Osteoblast (primary cell): ENCODE data around the gene CD7. TPM values are rescaled to one million over a fixed set of nuclear protein-coding genes. Genes with fewer than 3 reads are reported as not detected.

ENCODE experiments used
- DNase-seq: peaks from one replicate; pipeline ENCODE4 v3.0.0; 2011; ENCODE audit warnings: low spot score, mixed read lengths; ENCODE audit not compliant: insufficient read length; ENCODE audit errors: missing footprints
- H2AFZ ChIP-seq: 2 replicates; pipeline ENCODE4 v1.6.0; 2011; ENCODE audit warnings: mild to moderate bottlenecking, low read length
- H3K27ac ChIP-seq: 2 replicates; pipeline ENCODE4 v1.5.1; 2011; ENCODE audit warnings: mild to moderate bottlenecking, low read depth, low read length, moderate library complexity
- H3K27me3 ChIP-seq: 2 replicates; pipeline ENCODE4 v1.6.0; 2012; ENCODE audit warnings: mild to moderate bottlenecking, control low read depth, inconsistent platforms, low read length, moderate library complexity; ENCODE audit not compliant: insufficient read depth
- H3K36me3 ChIP-seq: 2 replicates; pipeline ENCODE4 v1.5.1; 2011; ENCODE audit warnings: mild to moderate bottlenecking, low read length, control low read depth, moderate library complexity; ENCODE audit not compliant: insufficient read depth
- H3K4me1 ChIP-seq: 2 replicates; pipeline ENCODE4 v1.5.1; 2011; ENCODE audit warnings: mild to moderate bottlenecking, low read length, control low read depth, moderate library complexity; ENCODE audit not compliant: insufficient read depth
- H3K4me2 ChIP-seq: 2 replicates; pipeline ENCODE4 v1.6.0; 2011; ENCODE audit warnings: mild to moderate bottlenecking, low read length; ENCODE audit not compliant: insufficient read depth
- H3K4me3 ChIP-seq: fragments of 200-600 bp; sonication (generic); 3 replicates; pipeline ENCODE4 v1.5.1; 2012; ENCODE audit warnings: mild to moderate bottlenecking, low read length, inconsistent platforms; ENCODE audit not compliant: insufficient read depth
- H3K79me2 ChIP-seq: 2 replicates; pipeline ENCODE4 v1.6.0; 2012; ENCODE audit warnings: mild to moderate bottlenecking, low read length, control low read depth, inconsistent platforms; ENCODE audit not compliant: insufficient read depth
- H3K9me3 ChIP-seq: 2 replicates; pipeline ENCODE4 v1.5.1; 2011; ENCODE audit warnings: low read depth, low read length, control low read depth
- H4K20me1 ChIP-seq: 2 replicates; pipeline ENCODE4 v1.6.0; 2012; ENCODE audit warnings: mild to moderate bottlenecking, low read length, control low read depth; ENCODE audit not compliant: insufficient read depth
- CTCF ChIP-seq: IDR thresholded peaks from 2 replicates; pipeline ENCODE4 v1.5.1; 2011; ENCODE audit warnings: mild to moderate bottlenecking, low read depth, low read length, moderate library complexity; ENCODE audit errors: extremely low read depth
- total RNA-seq: library from RNA; depleted of rRNA; stranded (reverse); fragments of >200 nt; gene quantifications from 2 replicates; pipeline ENCODE4 v1.2.3, GENCODE V29; 2012

The CD7 gene
- total RNA-seq, 1 donor: not detected

DNA sequence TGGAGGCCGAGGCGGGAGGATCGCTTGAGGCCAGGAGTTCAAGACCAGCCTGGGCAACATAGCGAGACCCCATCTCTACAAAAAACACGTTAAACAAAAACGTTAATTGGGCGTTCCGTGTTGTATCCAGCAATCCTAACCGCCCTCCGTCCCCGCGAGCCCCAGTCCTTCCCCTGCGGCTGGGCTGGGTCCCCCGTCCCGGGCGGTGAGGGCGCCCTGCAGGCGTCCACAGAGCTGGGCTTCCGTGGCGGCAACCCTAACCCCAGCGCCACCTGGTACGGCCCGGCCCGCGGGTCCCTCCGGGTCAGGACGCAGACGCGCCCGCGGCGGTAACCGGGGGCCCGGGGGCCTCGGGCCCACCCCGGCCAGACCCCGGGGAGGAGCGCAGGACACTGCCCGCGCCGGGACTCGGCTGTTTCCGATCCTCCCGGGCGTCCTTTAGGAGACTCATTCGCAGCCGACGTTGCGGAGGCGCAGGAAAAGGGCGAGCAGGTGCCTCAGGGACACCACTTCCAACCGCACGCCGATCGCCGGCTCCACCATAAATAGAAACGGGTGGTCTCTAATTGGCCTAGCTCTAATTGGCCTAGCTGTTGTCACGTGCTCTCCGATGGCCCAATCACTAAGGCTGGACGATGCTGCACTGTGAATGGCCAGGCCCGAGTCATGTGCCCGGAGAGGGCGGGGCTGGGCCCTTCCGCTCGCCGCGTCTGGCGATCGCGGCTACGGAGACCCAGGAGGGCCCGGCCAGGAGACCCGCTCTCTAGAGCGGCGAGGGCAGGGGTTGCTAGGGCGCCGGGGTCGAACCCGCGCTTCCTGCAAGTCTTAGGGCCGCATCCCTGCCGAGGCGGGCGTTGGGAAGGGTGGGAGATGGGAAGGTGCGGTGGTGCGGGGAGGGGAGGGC is 24.9 kb downstream of the CD7 start:
- Histone ChIP-seq H4K20me1 (no peaks in the 10 kb centered on the region), H3K4me3 (peak overlapping the region; percentile 88), H3K4me1 (peaks cover 23% of the 10 kb centered on the region), H2AFZ (peak overlapping the region; percentile 89), H3K9me3 (no peaks in the 10 kb centered on the region), H3K36me3 (no peaks in the 10 kb centered on the region), H3K79me2 (no peaks in the 10 kb centered on the region), H3K27me3 (no peaks in the 10 kb centered on the region), H3K27ac (peak overlapping the region; percentile 58), H3K4me2 (peak overlapping the region; percentile 87)
- DNase-seq: peak; percentile 100
- no peak for TF ChIP-seq CTCF

GRCh38 chr17:82291582-82292250 is 25.7 kb downstream of the CD7 start:
- TF ChIP-seq CTCF: no peak

DNA sequence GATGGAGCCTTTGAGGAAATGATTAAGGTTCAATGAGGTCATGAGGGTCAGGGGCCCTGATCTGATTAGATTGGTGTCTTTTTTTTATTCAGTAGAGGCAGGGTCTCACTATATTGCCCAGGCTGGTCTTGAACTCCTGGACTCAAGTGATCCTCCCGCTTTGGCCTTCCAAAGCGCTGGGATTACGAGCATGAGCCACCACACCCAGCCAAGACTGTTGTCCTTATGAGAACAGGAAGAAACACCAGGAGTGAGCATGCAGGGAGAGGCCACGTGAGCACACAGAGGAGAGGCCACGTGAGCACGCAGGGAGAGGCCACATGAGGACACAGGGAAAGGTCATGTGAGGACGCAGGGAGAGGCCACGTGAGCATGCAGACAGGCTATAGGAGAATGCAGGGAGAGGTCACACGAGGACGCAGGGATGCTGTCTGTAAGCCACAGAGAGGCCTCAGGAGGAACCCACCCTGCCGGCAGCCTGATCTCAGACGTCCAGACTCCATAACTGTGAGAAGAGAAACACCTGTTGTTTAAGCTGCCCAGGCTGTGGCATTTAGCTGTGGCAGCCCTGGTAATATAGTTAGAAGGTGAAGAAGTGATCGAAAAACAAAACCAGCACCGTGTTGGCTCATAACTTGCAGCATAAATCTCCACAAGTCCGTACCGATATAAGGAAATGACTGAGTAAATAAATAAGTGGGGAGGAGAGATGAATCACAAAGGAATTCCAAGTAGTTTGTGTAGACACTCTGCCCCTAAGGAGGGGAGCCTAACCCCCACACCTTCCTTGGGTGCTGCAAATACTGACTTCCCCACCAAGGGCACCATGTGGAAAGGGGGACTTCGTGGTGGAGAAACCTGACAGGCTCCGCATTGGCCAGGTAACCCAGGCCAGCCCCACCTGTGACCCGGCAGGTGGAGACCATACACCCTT is 29.3 kb downstream of the CD7 start:
- no peaks in the 10 kb centered on the region for H4K20me1 ChIP-seq
- no peaks in the 10 kb centered on the region for H3K79me2 ChIP-seq
- H3K27ac ChIP-seq: no peak overlapping the region
- H3K4me2 ChIP-seq: peak overlapping the region; percentile 1
- peaks cover 17% of the 10 kb centered on the region for H3K4me1 ChIP-seq
- H3K27me3 ChIP-seq: no peaks in the 10 kb centered on the region
- no peak for TF ChIP-seq CTCF
- H2AFZ ChIP-seq: peak overlapping the region; percentile 20
- H3K36me3 ChIP-seq: no peaks in the 10 kb centered on the region
- DNase-seq: peak; percentile 72
- no peaks in the 10 kb centered on the region for H3K9me3 ChIP-seq
- H3K4me3 ChIP-seq: no peak overlapping the region

More at GRCh38 chr17:82291582-82292250, 25.7 kb downstream of the CD7 start:
- peak overlapping the region; percentile 88 for H3K4me3 ChIP-seq
- H3K4me1 ChIP-seq: peaks cover 16% of the 10 kb centered on the region
- no peaks in the 10 kb centered on the region for H3K36me3 ChIP-seq
- no peaks in the 10 kb centered on the region for H4K20me1 ChIP-seq
- no peak overlapping the region for H3K27ac ChIP-seq
- H3K4me2 ChIP-seq: peak overlapping the region; percentile 87
- H3K9me3 ChIP-seq: no peaks in the 10 kb centered on the region
- H2AFZ ChIP-seq: peak overlapping the region; percentile 89
- H3K79me2 ChIP-seq: no peaks in the 10 kb centered on the region
- no peak for DNase-seq
- H3K27me3 ChIP-seq: no peaks in the 10 kb centered on the region
